HEK293 (cell line): ENCODE measurements around the gene HDLBP.

Experiments
- CTCF ChIA-PET: fragments of 350-600 bp; formaldehyde crosslinking; extraction: SDS; loops from one replicate; lab custom pipeline; 2021; ENCODE audit warnings: antibody characterized with exemption; lab: Yijun Ruan, JAX
- POLR2A ChIA-PET: fragments of 300-600 bp; formaldehyde crosslinking; extraction: SDS; loops from one replicate; lab custom pipeline; 2020; ENCODE audit warnings: antibody characterized with exemption, inconsistent platforms; lab: Yijun Ruan, JAX
- H3K27ac ChIP-seq: fragments of 200-500 bp; sonication (Bioruptor generic); 2 replicates; pipeline ENCODE4 v1.5.1; 2014; ENCODE audit warnings: low read depth, low read length, control low read depth, inconsistent platforms; ENCODE audit errors: extremely low read depth
- H3K36me3 ChIP-seq, 2 experiments: fragments of 200-500 bp in 1 of 2; sonication (Bioruptor generic) in 1 of 2; 1 replicate in 1 of 2; 2 replicates in 1 of 2; pipeline ENCODE4 v1.5.1; 2014 to 2017; ENCODE audit warnings: inconsistent platforms in 2 of 2, low read length in 2 of 2; ENCODE audit not compliant: control insufficient read depth in 2 of 2, insufficient read depth in 1 of 2
- H3K4me1 ChIP-seq: fragments of 200-500 bp; sonication (Bioruptor generic); 2 replicates; pipeline ENCODE4 v1.5.1; 2014; ENCODE audit warnings: mild to moderate bottlenecking, low read length, inconsistent platforms; ENCODE audit not compliant: control insufficient read depth, insufficient read depth
- H3K4me3 ChIP-seq: 2 replicates; pipeline ENCODE4 v1.5.1; 2011; ENCODE audit warnings: low read depth, mild to moderate bottlenecking, control low read depth, low read length, moderate library complexity
- H3K9me3 ChIP-seq: fragments of 200-500 bp; sonication (Bioruptor generic); 2 replicates; pipeline ENCODE4 v1.5.1; 2014; ENCODE audit warnings: low read depth, low read length, inconsistent platforms; ENCODE audit not compliant: control insufficient read depth, insufficient read depth
- BCL11B ChIP-seq: fragments of 450-650 bp; formaldehyde crosslinking; IDR thresholded peaks from 2 replicates; pipeline ENCODE4 v1.5.1; 2016; ENCODE audit warnings: low read depth, missing biosample characterization, missing genetic modification characterization
- EGR2 ChIP-seq: fragments of 450-650 bp; formaldehyde crosslinking; IDR thresholded peaks from 2 replicates; pipeline ENCODE4 v1.5.1; 2016; ENCODE audit warnings: low read depth, missing biosample characterization, missing genetic modification characterization
- GLI2 ChIP-seq: fragments of 450-650 bp; formaldehyde crosslinking; IDR thresholded peaks from 2 replicates; pipeline ENCODE4; 2017; ENCODE audit warnings: missing biosample characterization, missing genetic modification characterization, low read depth, borderline replicate concordance
- GLIS2 ChIP-seq: fragments of 450-650 bp; formaldehyde crosslinking; IDR thresholded peaks from 2 replicates; pipeline ENCODE4 v1.5.1; 2016; ENCODE audit warnings: missing biosample characterization, missing genetic modification characterization
- OSR2 ChIP-seq: fragments of 450-650 bp; formaldehyde crosslinking; IDR thresholded peaks from 2 replicates; pipeline ENCODE4 v1.5.1; 2016; ENCODE audit warnings: missing biosample characterization, missing genetic modification characterization
- ZBTB49 ChIP-seq: fragments of 450-650 bp; formaldehyde crosslinking; IDR thresholded peaks from 2 replicates; pipeline ENCODE4 v1.5.1; 2016; ENCODE audit warnings: missing biosample characterization, missing genetic modification characterization, low read depth
- ZNF132 ChIP-seq: fragments of 450-650 bp; formaldehyde crosslinking; IDR thresholded peaks from 2 replicates; pipeline ENCODE4 v1.5.1; 2017; ENCODE audit warnings: missing biosample characterization, missing genetic modification characterization, borderline replicate concordance
- ZNF169 ChIP-seq: fragments of 450-650 bp; formaldehyde crosslinking; IDR thresholded peaks from 2 replicates; pipeline ENCODE4 v1.5.1; 2016; ENCODE audit warnings: missing biosample characterization, missing genetic modification characterization
- ZNF175 ChIP-seq: fragments of 450-650 bp; formaldehyde crosslinking; IDR thresholded peaks from 2 replicates; pipeline ENCODE4 v1.5.1; 2016; ENCODE audit warnings: missing biosample characterization, missing genetic modification characterization
- ZNF221 ChIP-seq: fragments of 450-650 bp; formaldehyde crosslinking; IDR thresholded peaks from 2 replicates; pipeline ENCODE4 v1.5.1; 2017; ENCODE audit warnings: missing biosample characterization, missing genetic modification characterization, borderline replicate concordance
- ZNF23 ChIP-seq: fragments of 450-650 bp; formaldehyde crosslinking; IDR thresholded peaks from 2 replicates; pipeline ENCODE4 v1.5.1; 2016; ENCODE audit warnings: missing biosample characterization, missing genetic modification characterization, borderline replicate concordance
- ZNF274 ChIP-seq, 2 experiments: fragments of 200-500 bp in 1 of 2; fragments of 450-650 bp in 1 of 2; sonication (Bioruptor generic) in 1 of 2; formaldehyde crosslinking in 1 of 2; IDR thresholded peaks; 2 replicates each; pipeline versions ENCODE4 v1.5.1 to v1.6.1; 2014 to 2016; ENCODE audit warnings: borderline replicate concordance in 1 of 2, inconsistent platforms in 1 of 2, low read length in 1 of 2, missing biosample characterization in 1 of 2, missing genetic modification characterization in 1 of 2
- ZNF362 ChIP-seq: fragments of 450-650 bp; formaldehyde crosslinking; IDR thresholded peaks from 2 replicates; pipeline ENCODE4 v1.5.1; 2016; ENCODE audit warnings: missing biosample characterization, missing genetic modification characterization
- ZNF394 ChIP-seq: fragments of 450-650 bp; formaldehyde crosslinking; IDR thresholded peaks from 2 replicates; pipeline ENCODE4 v1.5.1; 2016; ENCODE audit warnings: missing biosample characterization, missing genetic modification characterization, mild to moderate bottlenecking, moderate library complexity, borderline replicate concordance
- ZNF514 ChIP-seq: fragments of 450-650 bp; formaldehyde crosslinking; IDR thresholded peaks from 2 replicates; pipeline ENCODE4 v1.5.1; 2016; ENCODE audit warnings: missing biosample characterization, missing genetic modification characterization
- ZNF518A ChIP-seq: fragments of 450-650 bp; formaldehyde crosslinking; conservative IDR thresholded peaks from 2 replicates; pipeline ENCODE4 v1.5.1; 2016; ENCODE audit warnings: low read depth, missing biosample characterization, missing genetic modification characterization
- ZNF580 ChIP-seq: fragments of 450-650 bp; formaldehyde crosslinking; IDR thresholded peaks from 2 replicates; pipeline ENCODE4 v1.5.1; 2016; ENCODE audit warnings: missing biosample characterization, missing genetic modification characterization
- ZNF629 ChIP-seq: fragments of 450-650 bp; formaldehyde crosslinking; IDR thresholded peaks from 2 replicates; pipeline ENCODE4 v1.5.1; 2017; ENCODE audit warnings: missing biosample characterization, missing genetic modification characterization
- ZNF639 ChIP-seq: fragments of 450-650 bp; formaldehyde crosslinking; IDR thresholded peaks from 2 replicates; pipeline ENCODE4 v1.5.1; 2016; ENCODE audit warnings: missing biosample characterization, missing genetic modification characterization
- ZNF747 ChIP-seq: fragments of 450-650 bp; formaldehyde crosslinking; IDR thresholded peaks from 2 replicates; pipeline ENCODE4 v1.5.1; 2016; ENCODE audit warnings: missing biosample characterization, missing genetic modification characterization

The HDLBP gene

GRCh38 chr2:241225545-241225944 is 89.9 kb downstream of the HDLBP start:
- peaks cover 3 to 54% of the 10 kb centered on the region in 2 experiments; a peak in 2 of 3 replicates for H3K36me3 ChIP-seq
- ChIA-PET POLR2A (interaction anchor here (1.1 kb wide), 1 partner anchor 25 kb away, joined by 3 read pairs; no protein-coding TSS in a partner anchor), CTCF (interaction anchor here (0.5 kb wide), 1 partner anchor 434 kb away, joined by 3 read pairs; no protein-coding TSS in a partner anchor)
- H3K4me1 ChIP-seq = no peaks in the 10 kb centered on the region
- TF ChIP-seq ZNF23 (tag by site-specific recombination) (no peak), GLI2 (tag by site-specific recombination) (no peak), ZNF629 (tag by site-specific recombination) (no peak), ZNF274 (IDR thresholded peaks at IDR 0.05; ENCODE audit: low read length) (no peak), ZNF274 (tag by site-specific recombination; IDR thresholded peaks at IDR 0.05; ENCODE audit: borderline replicate concordance) (no peak), ZNF362 (tag by site-specific recombination) (no peak), ZNF132 (no peak)
- TF ChIP-seq, all 188 proteins: peak for 0
- H3K4me3 ChIP-seq = no peak overlapping the region
- no peaks in the 10 kb centered on the region for H3K9me3 ChIP-seq
- no peak overlapping the region for H3K27ac ChIP-seq

GRCh38 chr2:241224851-241225438 is 90.5 kb downstream of the HDLBP start:
- peaks cover 0 to 48% of the 10 kb centered on the region in 2 experiments; a peak in 2 of 3 replicates for H3K36me3 ChIP-seq
- H3K9me3 ChIP-seq = no peaks in the 10 kb centered on the region
- no peak for TF ChIP-seq OSR2
- TF ChIP-seq ZNF518A = no peak
- TF ChIP-seq ZNF514 (tag by site-specific recombination) = no peak
- TF ChIP-seq GLIS2 = no peak
- TF ChIP-seq ZNF639 (tag by site-specific recombination) = no peak
- no peak for TF ChIP-seq ZNF362 (tag by site-specific recombination)
- no peak for TF ChIP-seq EGR2 (tag by site-specific recombination)
- TF ChIP-seq ZNF175 (tag by site-specific recombination) = no peak
- TF ChIP-seq BCL11B (tag by site-specific recombination) = no peak
- no peak for TF ChIP-seq ZNF747
- no peak for TF ChIP-seq ZBTB49
- no peak for TF ChIP-seq ZNF169 (tag by site-specific recombination)
- TF ChIP-seq ZNF394 (tag by site-specific recombination) = no peak
- no peak for TF ChIP-seq ZNF580 (tag by site-specific recombination)
- no peak for TF ChIP-seq ZNF221 (tag by site-specific recombination)
- ChIA-PET POLR2A (interaction anchor here (1.1 kb wide), 1 partner anchor 25 kb away, joined by 3 read pairs; no protein-coding TSS in a partner anchor), CTCF (interaction anchor here (0.5 kb wide), 1 partner anchor 434 kb away, joined by 3 read pairs; no protein-coding TSS in a partner anchor)
- no peak overlapping the region for H3K27ac ChIP-seq
- no peak overlapping the region for H3K4me3 ChIP-seq
- no peaks in the 10 kb centered on the region for H3K4me1 ChIP-seq
